Testis (tissue), 2 donors: ENCODE results near the gene STRN3.

ENCODE experiments used
- CTCF ChIP-seq, 3 experiments: fragments of 450-650 bp in 2 of 3; fragments of 200-600 bp in 1 of 3; sonication (generic) in 1 of 3; IDR thresholded peaks; one replicate each; pipeline ENCODE4 v1.5.1; 2016 to 2019; ENCODE audit warnings: antibody characterized with exemption in 3 of 3, mild to moderate bottlenecking in 2 of 3, moderate library complexity in 1 of 3
- POLR2A ChIP-seq: fragments of 450-650 bp; IDR thresholded peaks from one replicate; pipeline ENCODE4 v1.6.1; 2017; ENCODE audit warnings: antibody characterized with exemption, mild to moderate bottlenecking, moderate library complexity

- TF ChIP-seq CTCF (IDR thresholded peaks at IDR 0.05) (no peak), POLR2A (no peak)
These were observed 149.5 kb downstream of the STRN3 start for GRCh38 chr14:30876692-30877091.
